Gastroesophageal sphincter (tissue), 4 donors: ENCODE data around the gene CASK. TPM values are rescaled to one million over a fixed set of nuclear protein-coding genes. Genes with fewer than 3 reads are reported as not detected.

Source experiments
- ATAC-seq: fragments of 150-250 bp; one replicate; pipeline ENCODE4 v1.9.1; 2016; ENCODE audit warnings: mild to moderate bottlenecking, moderate library complexity
- H3K27ac ChIP-seq, 4 donors: fragments of 200-600 bp; sonication (generic) in 3 of 4; 1 replicate in 3 of 4; 2 replicates in 1 of 4; pipeline ENCODE4 v1.5.1; 2016 to 2019
- H3K27me3 ChIP-seq: fragments of 200-600 bp; sonication (generic); one replicate; pipeline ENCODE4 v1.5.1; 2019
- H3K36me3 ChIP-seq, 2 donors: fragments of 200-600 bp; sonication (generic); one replicate each; pipeline ENCODE4 v1.5.1; 2019; ENCODE audit warnings: control low read depth in 1 of 2
- H3K4me1 ChIP-seq, 3 donors: fragments of 200-600 bp; sonication (generic); 1 replicate in 2 of 3; 2 replicates in 1 of 3; pipeline ENCODE4 v1.5.1; 2016 to 2019; ENCODE audit warnings: control low read depth in 2 of 3
- H3K4me3 ChIP-seq, 2 donors: fragments of 200-600 bp; sonication (generic); one replicate each; pipeline ENCODE4 v1.5.1; 2019; ENCODE audit warnings: mild to moderate bottlenecking in 1 of 2, moderate library complexity in 1 of 2
- H3K9me3 ChIP-seq, 3 donors: fragments of 200-600 bp; sonication (generic); one replicate each; pipeline ENCODE4 v1.5.1; 2017 to 2019; ENCODE audit warnings: control low read depth in 2 of 3
- EP300 ChIP-seq: sonication (generic); formaldehyde crosslinking; IDR thresholded peaks from one replicate; pipeline ENCODE4 v1.6.1; 2017; ENCODE audit warnings: antibody characterized with exemption, mild to moderate bottlenecking
- POLR2A ChIP-seq, 2 donors: fragments of 450-650 bp; IDR thresholded peaks; one replicate each; pipeline ENCODE4 v1.6.1; 2017; ENCODE audit warnings: antibody characterized with exemption in 2 of 2, mild to moderate bottlenecking in 2 of 2, moderate library complexity in 1 of 2
- POLR2AphosphoS5 ChIP-seq: sonication (generic); formaldehyde crosslinking; IDR thresholded peaks from one replicate; pipeline ENCODE4 v1.6.1; 2017; ENCODE audit warnings: antibody characterized with exemption
- WGBS, 2 donors: methylation state at CpG; one replicate each; pipeline ENCODE4 v1.1.5; 2018; ENCODE audit warnings: low coverage in 1 of 2; 5-methylcytosine and 5-hydroxymethylcytosine counted together
- total RNA-seq, 4 donors: library from RNA; depleted of rRNA; stranded (reverse); fragments of >200 nt; gene quantifications; one replicate each; pipeline ENCODE4 v1.1.0, GENCODE V29; 2016
- TF ChIP-seq, protein P1 (sequence below), 4 experiments: fragments of 200-600 bp in 2 of 4; fragments of 450-650 bp in 2 of 4; sonication (generic) in 1 of 4; IDR thresholded peaks; one replicate each; pipeline ENCODE4 v1.5.1; 2017 to 2019; ENCODE audit warnings: antibody characterized with exemption in 4 of 4, mild to moderate bottlenecking in 2 of 4, moderate library complexity in 2 of 4

Gene CASK
- total RNA-seq, 4 donors from 2014 or later, result 22.6 to 55.0 (median 30.5) TPM

DNA sequence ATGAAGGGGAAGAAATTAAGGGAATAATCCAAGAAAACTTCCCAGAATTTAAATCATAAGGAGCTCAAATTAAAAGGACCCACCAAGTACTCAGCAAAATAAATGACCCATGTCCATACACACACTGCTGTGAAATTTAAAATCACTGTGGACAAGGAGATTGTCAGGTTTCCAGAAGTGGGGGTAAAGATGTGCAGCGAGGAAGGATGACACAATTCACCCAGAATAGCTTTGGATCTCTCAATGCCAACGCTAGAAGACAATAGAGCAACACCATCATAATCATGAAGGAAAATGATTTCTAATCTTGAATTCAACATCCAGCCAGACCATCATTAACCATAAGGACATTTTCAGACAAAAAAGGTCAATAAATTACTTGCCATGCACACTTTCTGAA, 65.7 kb downstream of the CASK start:
- no peaks in the 10 kb centered on the region for H3K27me3 ChIP-seq
- no peaks in the 10 kb centered on the region for H3K9me3 ChIP-seq
- 55 to 79% methylated on average over 2 of the region's 2 CpGs for WGBS, 2 donors
- no peak for TF ChIP-seq EP300
- TF ChIP-seq, protein P1, sequence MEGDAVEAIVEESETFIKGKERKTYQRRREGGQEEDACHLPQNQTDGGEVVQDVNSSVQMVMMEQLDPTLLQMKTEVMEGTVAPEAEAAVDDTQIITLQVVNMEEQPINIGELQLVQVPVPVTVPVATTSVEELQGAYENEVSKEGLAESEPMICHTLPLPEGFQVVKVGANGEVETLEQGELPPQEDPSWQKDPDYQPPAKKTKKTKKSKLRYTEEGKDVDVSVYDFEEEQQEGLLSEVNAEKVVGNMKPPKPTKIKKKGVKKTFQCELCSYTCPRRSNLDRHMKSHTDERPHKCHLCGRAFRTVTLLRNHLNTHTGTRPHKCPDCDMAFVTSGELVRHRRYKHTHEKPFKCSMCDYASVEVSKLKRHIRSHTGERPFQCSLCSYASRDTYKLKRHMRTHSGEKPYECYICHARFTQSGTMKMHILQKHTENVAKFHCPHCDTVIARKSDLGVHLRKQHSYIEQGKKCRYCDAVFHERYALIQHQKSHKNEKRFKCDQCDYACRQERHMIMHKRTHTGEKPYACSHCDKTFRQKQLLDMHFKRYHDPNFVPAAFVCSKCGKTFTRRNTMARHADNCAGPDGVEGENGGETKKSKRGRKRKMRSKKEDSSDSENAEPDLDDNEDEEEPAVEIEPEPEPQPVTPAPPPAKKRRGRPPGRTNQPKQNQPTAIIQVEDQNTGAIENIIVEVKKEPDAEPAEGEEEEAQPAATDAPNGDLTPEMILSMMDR (IDR thresholded peaks at IDR 0.05), result no peak
- no peak overlapping the region for H3K27ac ChIP-seq
- H3K4me3 ChIP-seq, result no peak overlapping the region
- no peaks in the 10 kb centered on the region for H3K36me3 ChIP-seq
- H3K4me1 ChIP-seq, result no peaks in the 10 kb centered on the region
- no peak for ATAC-seq

DNA sequence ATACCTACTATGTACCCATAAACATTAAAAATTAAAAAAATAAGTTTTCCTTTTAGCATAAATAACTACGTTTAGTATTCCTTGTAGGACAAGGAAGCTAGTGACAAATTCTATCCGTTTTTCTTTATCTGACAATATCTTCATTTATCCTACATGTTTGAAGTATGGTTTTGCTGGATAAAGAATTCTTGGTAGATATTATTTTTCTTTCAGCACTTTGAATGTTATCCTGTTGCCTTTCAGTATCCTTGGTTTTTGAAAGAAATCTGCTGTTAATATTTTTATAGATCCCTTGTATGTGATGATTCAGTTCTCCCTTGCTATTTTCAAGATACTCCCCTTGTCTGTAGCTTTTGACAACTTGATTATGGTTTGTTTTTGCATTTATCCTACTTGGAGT, 76.6 kb downstream of the CASK start:
- no peaks in the 10 kb centered on the region for H3K4me1 ChIP-seq
- H3K9me3 ChIP-seq, result peaks cover 0 to 17% (median 0%) of the 10 kb centered on the region in 3 donors
- no peak for ATAC-seq
- no peaks in the 10 kb centered on the region for H3K27me3 ChIP-seq
- WGBS, 2 donors, result 82 to 94% methylated on average over 2 of the region's 2 CpGs
- H3K4me3 ChIP-seq, result no peak overlapping the region
- peaks cover 0 to 12% of the 10 kb centered on the region in 2 donors for H3K36me3 ChIP-seq
- no peak overlapping the region for H3K27ac ChIP-seq
- TF ChIP-seq, protein P1 (IDR thresholded peaks at IDR 0.05), result no peak
- TF ChIP-seq EP300, result no peak

DNA sequence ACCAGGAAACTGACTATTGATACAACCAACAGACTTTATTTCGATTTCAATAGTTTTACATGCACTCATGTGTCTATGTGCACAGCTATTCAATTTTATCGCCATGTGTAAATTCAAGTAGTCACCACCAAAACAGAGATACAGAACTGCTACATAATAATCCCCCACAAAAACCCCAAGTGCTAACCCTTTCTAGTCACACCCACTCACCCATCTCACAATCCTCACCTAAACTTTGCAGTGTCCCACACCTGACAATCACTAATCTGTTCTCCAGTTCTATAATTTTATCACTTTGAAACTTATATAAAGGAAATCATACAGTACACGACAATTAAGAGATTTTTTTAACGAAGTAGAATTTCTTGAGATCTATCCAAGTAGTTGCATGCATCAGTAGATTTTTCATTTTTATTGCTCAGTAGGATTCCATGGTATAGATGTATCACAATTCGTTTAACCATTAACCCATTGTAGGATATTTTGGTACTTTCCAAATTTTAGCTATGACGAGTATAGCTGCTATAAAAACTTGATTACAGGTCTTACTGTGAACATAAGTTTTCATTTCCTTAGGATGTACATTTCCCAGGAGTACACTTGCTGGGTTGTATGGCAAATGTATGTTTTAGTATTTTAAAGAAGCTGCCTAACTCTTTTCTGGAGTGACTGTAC, 85.9 kb downstream of the CASK start:
- no peak for ATAC-seq
- H3K36me3 ChIP-seq, result no peaks in the 10 kb centered on the region
- no peaks in the 10 kb centered on the region for H3K27me3 ChIP-seq
- H3K4me3 ChIP-seq, result no peak overlapping the region
- TF ChIP-seq EP300 (no peak), POLR2AphosphoS5 (no peak), POLR2A (IDR thresholded peaks at IDR 0.05) (no peak)
- TF ChIP-seq, protein P1 (IDR thresholded peaks at IDR 0.05), result no peak
- 66 to 93% methylated on average over 6 of the region's 6 CpGs for WGBS, 2 donors
- H3K27ac ChIP-seq, result no peak overlapping the region
- no peaks in the 10 kb centered on the region for H3K9me3 ChIP-seq
- no peaks in the 10 kb centered on the region for H3K4me1 ChIP-seq

DNA sequence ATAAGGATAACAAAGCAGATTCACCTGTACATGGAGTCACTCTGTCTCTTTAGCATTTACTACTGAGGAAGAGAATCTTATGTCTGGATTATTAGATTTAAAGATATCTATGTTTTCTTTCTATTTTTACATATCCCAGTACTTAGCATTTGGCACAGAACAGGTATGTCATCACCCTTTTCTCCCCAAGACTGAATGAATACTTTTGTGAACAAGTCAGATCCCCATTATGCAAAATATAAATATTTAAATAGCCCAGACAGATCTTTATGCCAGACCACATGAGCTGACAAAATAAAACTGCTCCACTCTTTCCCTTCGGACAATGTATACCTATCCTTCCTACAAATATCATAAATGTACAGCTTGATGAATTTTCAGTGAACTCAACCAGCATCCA, 94.5 kb downstream of the CASK start:
- no peaks in the 10 kb centered on the region for H3K9me3 ChIP-seq
- H3K4me1 ChIP-seq, result no peaks in the 10 kb centered on the region
- no peak for TF ChIP-seq POLR2AphosphoS5
- TF ChIP-seq, protein P1 (IDR thresholded peaks at IDR 0.05), result no peak
- no peak for TF ChIP-seq EP300
- no peak for TF ChIP-seq POLR2A (IDR thresholded peaks at IDR 0.05)
- no peak for ATAC-seq
- H3K27ac ChIP-seq, result no peak overlapping the region
- no peaks in the 10 kb centered on the region for H3K36me3 ChIP-seq
- no peak overlapping the region for H3K4me3 ChIP-seq
- 17 to 50% methylated on average over 1 of the region's 1 CpG for WGBS, 2 donors
- H3K27me3 ChIP-seq, result no peaks in the 10 kb centered on the region

DNA sequence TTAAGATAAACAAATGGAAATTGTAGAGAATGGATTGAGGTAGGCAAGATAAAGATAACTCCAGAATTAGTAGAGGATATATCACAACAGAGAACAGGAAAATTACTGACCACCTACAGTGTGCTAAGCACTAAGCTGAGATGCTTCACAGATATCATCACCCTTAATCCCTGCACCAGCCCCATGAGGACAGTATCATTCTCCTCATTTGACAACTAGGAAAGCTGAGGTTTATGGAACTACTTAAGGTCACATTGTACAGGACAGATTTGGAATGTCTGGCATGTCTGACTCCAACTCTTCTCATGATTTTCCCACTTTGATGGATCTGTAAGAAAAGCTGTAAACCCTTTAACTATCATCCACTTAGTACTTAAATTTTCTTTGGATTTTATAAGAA, 95.5 kb downstream of the CASK start:
- TF ChIP-seq EP300 (no peak), POLR2A (IDR thresholded peaks at IDR 0.05) (no peak), POLR2AphosphoS5 (no peak)
- TF ChIP-seq, protein P1 (IDR thresholded peaks at IDR 0.05), result no peak
- H3K27me3 ChIP-seq, result no peaks in the 10 kb centered on the region
- H3K4me1 ChIP-seq, result no peaks in the 10 kb centered on the region
- H3K4me3 ChIP-seq, result no peak overlapping the region
- no peak for ATAC-seq
- no peak overlapping the region for H3K27ac ChIP-seq
- H3K9me3 ChIP-seq, result no peaks in the 10 kb centered on the region
- H3K36me3 ChIP-seq, result no peaks in the 10 kb centered on the region
